Neural cell (in vitro differentiated cells): ENCODE measurements around the gene EYA2.

Experiments used
- EP300 ChIP-seq: fragments of 450-650 bp; conservative IDR thresholded peaks from 2 replicates; pipeline ENCODE4 v1.6.1; 2014; ENCODE audit warnings: antibody characterized with exemption, mild to moderate bottlenecking, moderate library complexity; ENCODE audit not compliant: poor library complexity, severe bottlenecking
- EZH2 ChIP-seq: fragments of 200-600, 300-800 bp; shearing (Covaris generic), sonication (generic); IDR thresholded peaks from 2 replicates; pipeline ENCODE4 v1.6.1; 2014; ENCODE audit warnings: antibody characterized with exemption, low read length, borderline replicate concordance, mild to moderate bottlenecking; ENCODE audit not compliant: insufficient read depth, poor library complexity, severe bottlenecking
- POLR2AphosphoS5 ChIP-seq: IDR thresholded peaks from 2 replicates; pipeline ENCODE4 v1.6.1; 2012
- TF ChIP-seq, protein P1 (sequence below): fragments of 450-650 bp; IDR thresholded peaks from 2 replicates; pipeline ENCODE4 v1.5.1; 2014; ENCODE audit warnings: antibody characterized with exemption, mild to moderate bottlenecking, moderate library complexity; ENCODE audit not compliant: poor library complexity, severe bottlenecking

DNA sequence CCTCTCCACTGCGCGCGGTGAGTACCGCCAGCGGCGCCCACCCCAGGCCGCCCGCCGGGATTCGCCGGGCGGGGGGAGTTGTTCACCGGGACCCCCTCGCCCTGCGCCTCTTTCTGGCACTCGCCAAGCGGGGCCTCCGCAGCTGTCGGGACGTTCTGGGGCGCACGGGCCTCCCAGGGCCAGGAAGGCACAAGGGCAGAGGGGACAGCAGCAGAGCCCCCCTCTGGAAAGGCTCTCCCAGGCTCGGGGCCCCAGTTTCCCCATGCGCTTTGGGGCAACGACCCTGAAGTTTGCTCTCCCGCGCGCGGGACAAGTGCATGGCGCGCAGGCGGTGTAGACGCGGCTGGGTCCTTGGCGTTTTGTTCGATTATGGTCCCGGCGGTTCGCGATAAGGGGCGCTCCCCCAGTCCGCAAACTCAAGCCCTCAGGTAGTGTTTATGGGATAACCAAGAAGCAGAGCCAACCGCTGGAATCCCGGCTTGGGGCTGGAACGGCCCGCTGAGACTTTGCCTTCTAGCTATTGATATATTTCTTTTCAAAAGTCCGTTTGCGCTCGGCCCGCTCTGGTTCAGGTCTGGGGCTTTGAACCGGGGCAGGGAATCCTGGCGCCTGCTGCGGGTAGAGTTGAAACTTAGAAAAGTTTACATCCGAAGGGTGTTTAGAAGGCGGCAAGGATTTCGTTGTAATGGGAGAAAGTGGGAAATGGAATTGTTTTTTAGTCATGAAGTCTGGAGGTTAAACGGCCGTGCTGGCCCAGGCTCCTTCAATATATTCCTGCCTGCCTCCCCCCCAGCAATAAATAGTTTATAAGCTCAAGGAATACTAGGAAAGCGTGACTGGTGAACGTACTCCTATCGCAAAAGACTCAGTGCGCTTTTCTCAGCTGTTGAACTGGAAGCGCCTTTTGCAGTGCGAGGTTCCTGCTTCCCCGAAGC is 595 bp downstream of the EYA2 start:
- TF ChIP-seq POLR2AphosphoS5, result peak; percentile 57
- TF ChIP-seq, protein P1, sequence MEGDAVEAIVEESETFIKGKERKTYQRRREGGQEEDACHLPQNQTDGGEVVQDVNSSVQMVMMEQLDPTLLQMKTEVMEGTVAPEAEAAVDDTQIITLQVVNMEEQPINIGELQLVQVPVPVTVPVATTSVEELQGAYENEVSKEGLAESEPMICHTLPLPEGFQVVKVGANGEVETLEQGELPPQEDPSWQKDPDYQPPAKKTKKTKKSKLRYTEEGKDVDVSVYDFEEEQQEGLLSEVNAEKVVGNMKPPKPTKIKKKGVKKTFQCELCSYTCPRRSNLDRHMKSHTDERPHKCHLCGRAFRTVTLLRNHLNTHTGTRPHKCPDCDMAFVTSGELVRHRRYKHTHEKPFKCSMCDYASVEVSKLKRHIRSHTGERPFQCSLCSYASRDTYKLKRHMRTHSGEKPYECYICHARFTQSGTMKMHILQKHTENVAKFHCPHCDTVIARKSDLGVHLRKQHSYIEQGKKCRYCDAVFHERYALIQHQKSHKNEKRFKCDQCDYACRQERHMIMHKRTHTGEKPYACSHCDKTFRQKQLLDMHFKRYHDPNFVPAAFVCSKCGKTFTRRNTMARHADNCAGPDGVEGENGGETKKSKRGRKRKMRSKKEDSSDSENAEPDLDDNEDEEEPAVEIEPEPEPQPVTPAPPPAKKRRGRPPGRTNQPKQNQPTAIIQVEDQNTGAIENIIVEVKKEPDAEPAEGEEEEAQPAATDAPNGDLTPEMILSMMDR, result no peak
- TF ChIP-seq EP300, result no peak
- peak; percentile 82 for TF ChIP-seq EZH2
